HFF-Myc (cell line): Measurements from ENCODE around the gene NPM3.

Source experiments
- DNase-seq: peaks from one replicate; pipeline ENCODE4 v3.0.0-alpha.2; 2011; ENCODE audit warnings: low read depth; ENCODE audit errors: extremely low read depth
- H3K4me3 ChIP-seq: replicated peaks from 2 replicates; pipeline ENCODE4 v1.5.1; 2011; ENCODE audit warnings: low read depth, mild to moderate bottlenecking, control low read depth, low read length
- CTCF ChIP-seq: IDR thresholded peaks from 2 replicates; pipeline ENCODE4 v1.5.1; 2012; ENCODE audit warnings: mild to moderate bottlenecking, low read depth, low read length, control low read depth; ENCODE audit errors: missing control alignments

NPM3 gene

GRCh38 chr10:101758858-101759257, 24.4 kb downstream of the NPM3 start:
- no peak for DNase-seq

GRCh38 chr10:101752241-101752640, 31.0 kb downstream of the NPM3 start:
- TF ChIP-seq CTCF = no peak
- H3K4me3 ChIP-seq = no peak overlapping the region
- DNase-seq = no peak

More at GRCh38 chr10:101758858-101759257, 24.4 kb downstream of the NPM3 start:
- H3K4me3 ChIP-seq = no peak overlapping the region
- no peak for TF ChIP-seq CTCF

- no peak for DNase-seq
- peak; percentile 18 for TF ChIP-seq CTCF
- no peak overlapping the region for H3K4me3 ChIP-seq
Measured at GRCh38 chr10:101749047-101750016, 33.9 kb downstream of the NPM3 start.

GRCh38 chr10:101748496-101748895, 34.8 kb downstream of the NPM3 start:
- DNase-seq = no peak
- no peak for TF ChIP-seq CTCF
- no peak overlapping the region for H3K4me3 ChIP-seq

GRCh38 chr10:101745074-101745696, 38.1 kb downstream of the NPM3 start:
- TF ChIP-seq CTCF = no peak
- DNase-seq = no peak

GRCh38 chr10:101744267-101744666, 39.0 kb downstream of the NPM3 start:
- DNase-seq = no peak
- no peak overlapping the region for H3K4me3 ChIP-seq
- TF ChIP-seq CTCF = no peak

More at GRCh38 chr10:101745074-101745696, 38.1 kb downstream of the NPM3 start:
- no peak overlapping the region for H3K4me3 ChIP-seq
